GM23338 (cell line): ENCODE results near the gene SLC9A1. TPM values are rescaled to one million over a fixed set of nuclear protein-coding genes. Genes with fewer than 3 reads are reported as not detected.

Source experiments
- ATAC-seq: fragments of 200-7000 bp; cut with Tn5 transposase; 3 replicates; pipeline ENCODE4 v1.9.1; 2020
- DNase-seq: peaks from one replicate; pipeline ENCODE4 v3.0.0-alpha.2; 2015; ENCODE audit warnings: low spot score
- H2AFZ ChIP-seq: fragments of 200-600 bp; sonication (generic); 2 replicates; pipeline ENCODE4 v1.8.0; 2016; ENCODE audit warnings: antibody characterized with exemption, mild to moderate bottlenecking, moderate library complexity
- H3F3A ChIP-seq: fragments of 200-600 bp; sonication (generic); replicated peaks from 2 replicates; pipeline ENCODE4 v1.8.0; 2017; ENCODE audit warnings: antibody characterized with exemption, mixed run types, low read depth
- H3K27ac ChIP-seq: fragments of 200-600 bp; sonication (generic); 2 replicates; pipeline ENCODE4 v1.6.1; 2016; ENCODE audit warnings: low read depth
- H3K27me3 ChIP-seq: fragments of 200-600 bp; sonication (generic); 2 replicates; pipeline ENCODE4 v1.8.0; 2016; ENCODE audit warnings: mild to moderate bottlenecking, mixed run types, moderate library complexity; ENCODE audit not compliant: insufficient read depth
- H3K36me3 ChIP-seq: fragments of 200-600 bp; sonication (generic); 2 replicates; pipeline ENCODE4 v1.8.0; 2016; ENCODE audit warnings: mild to moderate bottlenecking; ENCODE audit not compliant: insufficient read depth
- H3K4me1 ChIP-seq: fragments of 200-600 bp; sonication (generic); 2 replicates; pipeline ENCODE4 v1.8.0; 2016; ENCODE audit warnings: mild to moderate bottlenecking, moderate library complexity; ENCODE audit not compliant: insufficient read depth
- H3K4me2 ChIP-seq: fragments of 200-600 bp; sonication (generic); 2 replicates; pipeline ENCODE4 v1.7.1; 2017; ENCODE audit warnings: mixed run types
- H3K4me3 ChIP-seq: fragments of 200-600 bp; sonication (generic); 2 replicates; pipeline ENCODE4 v1.6.1; 2016; ENCODE audit warnings: mixed run types
- H3K79me2 ChIP-seq: fragments of 200-600 bp; sonication (generic); replicated peaks from 2 replicates; pipeline ENCODE4 v1.8.0; 2017; ENCODE audit warnings: mild to moderate bottlenecking; ENCODE audit not compliant: insufficient read depth
- H3K9me2 ChIP-seq: fragments of 200-600 bp; sonication (generic); 2 replicates; pipeline ENCODE4 v1.8.0; 2017; ENCODE audit not compliant: insufficient read depth
- H4K20me1 ChIP-seq: fragments of 200-600 bp; sonication (generic); replicated peaks from 2 replicates; pipeline ENCODE4 v1.8.0; 2017; ENCODE audit warnings: mild to moderate bottlenecking; ENCODE audit not compliant: insufficient read depth
- H3K27ac Mint-ChIP-seq: 2 replicates; pipeline ENCODE4 v1.8.0; 2020; ENCODE audit warnings: inconsistent platforms, mild to moderate bottlenecking, moderate library complexity, mixed read lengths
- H3K27me3 Mint-ChIP-seq: 3 replicates; pipeline ENCODE4 v1.8.0; 2022; ENCODE audit warnings: low read depth, mild to moderate bottlenecking, moderate library complexity, mixed read lengths, inconsistent platforms; ENCODE audit not compliant: insufficient read depth, poor library complexity
- H3K36me3 Mint-ChIP-seq: 3 replicates; pipeline ENCODE4 v1.8.0; 2021; ENCODE audit warnings: low read depth, mild to moderate bottlenecking, inconsistent platforms, moderate library complexity, mixed read lengths
- H3K4me1 Mint-ChIP-seq: 3 replicates; pipeline ENCODE4 v1.8.0; 2020; ENCODE audit warnings: mild to moderate bottlenecking, inconsistent platforms, mixed read lengths
- H3K4me3 Mint-ChIP-seq: 3 replicates; pipeline ENCODE4 v1.8.0; 2021; ENCODE audit warnings: moderate library complexity, mild to moderate bottlenecking, inconsistent platforms, mixed read lengths
- H3K9me3 Mint-ChIP-seq: 3 replicates; pipeline ENCODE4 v1.8.0; 2020; ENCODE audit warnings: moderate library complexity, mild to moderate bottlenecking, inconsistent platforms, mixed read lengths
- CREB1 ChIP-seq: fragments of 250-450 bp; sonication (Bioruptor Pico); IDR thresholded peaks from 2 replicates; pipeline ENCODE4 v1.5.0; 2020; ENCODE audit warnings: low read depth, mild to moderate bottlenecking, moderate library complexity
- EZH2 ChIP-seq: fragments of 200-600 bp; sonication (generic); IDR thresholded peaks from one replicate; pipeline ENCODE4 v1.8.0; 2017; ENCODE audit warnings: antibody characterized with exemption, mild to moderate bottlenecking, low read depth; ENCODE audit not compliant: unreplicated experiment
- EZH2phosphoT487 ChIP-seq: fragments of 200-600 bp; sonication (generic); IDR thresholded peaks from one replicate; pipeline ENCODE4 v1.8.1; 2018; ENCODE audit warnings: antibody characterized with exemption; ENCODE audit not compliant: unreplicated experiment
- JUNB ChIP-seq: IDR thresholded peaks from one replicate; pipeline ENCODE4 v1.6.1; 2016; ENCODE audit warnings: antibody characterized with exemption; ENCODE audit not compliant: unreplicated experiment
- NANOG ChIP-seq: IDR thresholded peaks from 2 replicates; pipeline ENCODE4 v1.6.1; 2016; ENCODE audit warnings: antibody characterized with exemption, borderline replicate concordance
- POLR2AphosphoS5 ChIP-seq: IDR thresholded peaks from 2 replicates; pipeline ENCODE4 v1.6.1; 2016; ENCODE audit warnings: antibody characterized with exemption, low read depth
- REST ChIP-seq: IDR thresholded peaks from one replicate; pipeline ENCODE4 v1.6.1; 2018; ENCODE audit warnings: antibody characterized with exemption; ENCODE audit not compliant: unreplicated experiment
- STAT1 ChIP-seq: IDR thresholded peaks from one replicate; pipeline ENCODE4 v1.6.1; 2016; ENCODE audit warnings: antibody characterized with exemption; ENCODE audit not compliant: unreplicated experiment
- ZNF114 ChIP-seq: fragments of 250-450 bp; sonication (Bioruptor Pico); IDR thresholded peaks from 2 replicates; pipeline ENCODE4 v1.5.0; 2020; ENCODE audit warnings: mild to moderate bottlenecking, moderate library complexity
- ZNF331 ChIP-seq: fragments of 250-450 bp; sonication (Bioruptor Pico); IDR thresholded peaks from 2 replicates; pipeline ENCODE4 v1.5.0; 2020; ENCODE audit warnings: low read depth, mild to moderate bottlenecking, moderate library complexity
- polyA plus RNA-seq: library from polyadenylated mRNA; unstranded; fragments of >200 nt; fragmentation: Nextera tagmentation; extraction: Ambion mirVana; gene quantifications from 2 replicates; pipeline ENCODE4 v1.2.1, GENCODE V29; 2016
- total RNA-seq: library from RNA; depleted of rRNA; stranded (reverse); fragments of >200 nt; shearing (Covaris generic); gene quantifications from 2 replicates; pipeline ENCODE4 v1.2.3, GENCODE V29; 2014
- TF ChIP-seq, protein P1 (sequence below), 2 experiments: fragments of 200-600 bp in 1 of 2; sonication (generic) in 1 of 2; conservative IDR thresholded peaks; 2 replicates each; pipeline versions ENCODE4 v1.5.1 to v1.6.1; 2016 to 2017; ENCODE audit warnings: antibody characterized with exemption in 2 of 2, low read depth in 2 of 2, mild to moderate bottlenecking in 2 of 2, moderate library complexity in 1 of 2
- TF ChIP-seq, protein P2 (sequence below): IDR thresholded peaks from 2 replicates; pipeline ENCODE4 v1.6.1; 2016; ENCODE audit warnings: antibody characterized with exemption
- TF ChIP-seq, protein P3 (sequence below): fragments of 250-450 bp; sonication (Bioruptor Pico); IDR thresholded peaks from 2 replicates; pipeline ENCODE4 v1.5.0; 2020; ENCODE audit warnings: mild to moderate bottlenecking, moderate library complexity

SLC9A1 gene
- total and polyA plus RNA-seq, 2 experiments from 2014 or later: 10.4 to 22.3 TPM

DNA sequence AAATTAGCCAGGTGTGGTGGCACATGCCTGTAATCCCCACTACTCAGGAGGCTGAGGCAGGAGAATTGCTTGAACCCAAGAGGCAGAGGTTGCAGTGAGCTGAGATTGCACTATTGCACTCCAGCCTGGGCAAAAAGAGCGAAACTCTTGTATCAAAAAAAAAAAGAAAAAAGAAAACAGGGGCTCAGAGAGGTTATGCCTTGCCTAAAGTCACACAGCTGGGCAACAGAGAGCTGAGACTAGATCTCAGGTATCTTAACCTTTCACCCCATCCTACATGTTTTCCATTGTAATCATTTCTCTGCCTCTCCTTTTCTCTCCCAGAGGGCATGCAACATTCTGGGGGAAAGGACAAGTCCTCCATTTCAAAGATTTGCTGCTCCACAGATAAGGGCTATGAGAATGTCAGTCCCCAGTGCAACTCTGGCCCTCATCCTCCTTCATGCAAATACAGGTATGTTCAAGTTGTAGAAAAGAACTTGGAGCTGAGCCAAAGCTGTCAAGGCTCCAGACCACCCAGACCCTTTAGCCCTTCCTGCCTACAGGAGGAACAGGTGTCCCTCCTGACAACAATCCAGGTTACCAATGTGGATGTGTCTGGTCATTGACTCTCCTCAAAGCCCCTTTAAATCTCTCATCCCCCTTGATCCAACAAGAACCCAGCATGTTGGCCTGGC lies 6.9 kb downstream of the SLC9A1 start:
- Histone ChIP-seq H3K4me3 (no peak overlapping the region), H3K79me2 (peaks cover 60% of the 10 kb centered on the region), H3K9me2 (no peaks in the 10 kb centered on the region), H3K36me3 (no peaks in the 10 kb centered on the region), H3K27ac (no peak overlapping the region), H3K4me1 (peaks cover 19% of the 10 kb centered on the region), H2AFZ (no peak overlapping the region), H3K27me3 (no peaks in the 10 kb centered on the region), H3F3A (no peaks in the 10 kb centered on the region), H4K20me1 (peaks cover under 1% of the 10 kb centered on the region; the same call in 1 of the 2 replicates), H3K4me2 (no peak overlapping the region)
- H3K27ac Mint-ChIP-seq: peak overlapping the region; percentile 80
- peaks cover 41% of the 10 kb centered on the region for H3K4me1 Mint-ChIP-seq
- H3K9me3 Mint-ChIP-seq: no peaks in the 10 kb centered on the region
- H3K36me3 Mint-ChIP-seq: no peaks in the 10 kb centered on the region; the same call in 1 of the 3 replicates
- DNase-seq: no peak
- no peak overlapping the region for H3K4me3 Mint-ChIP-seq
- no peak for TF ChIP-seq REST
- TF ChIP-seq CREB1 (CRISPR knock-in tag): no peak
- TF ChIP-seq EZH2: no peak
- no peak for TF ChIP-seq POLR2AphosphoS5
- TF ChIP-seq, protein P1, sequence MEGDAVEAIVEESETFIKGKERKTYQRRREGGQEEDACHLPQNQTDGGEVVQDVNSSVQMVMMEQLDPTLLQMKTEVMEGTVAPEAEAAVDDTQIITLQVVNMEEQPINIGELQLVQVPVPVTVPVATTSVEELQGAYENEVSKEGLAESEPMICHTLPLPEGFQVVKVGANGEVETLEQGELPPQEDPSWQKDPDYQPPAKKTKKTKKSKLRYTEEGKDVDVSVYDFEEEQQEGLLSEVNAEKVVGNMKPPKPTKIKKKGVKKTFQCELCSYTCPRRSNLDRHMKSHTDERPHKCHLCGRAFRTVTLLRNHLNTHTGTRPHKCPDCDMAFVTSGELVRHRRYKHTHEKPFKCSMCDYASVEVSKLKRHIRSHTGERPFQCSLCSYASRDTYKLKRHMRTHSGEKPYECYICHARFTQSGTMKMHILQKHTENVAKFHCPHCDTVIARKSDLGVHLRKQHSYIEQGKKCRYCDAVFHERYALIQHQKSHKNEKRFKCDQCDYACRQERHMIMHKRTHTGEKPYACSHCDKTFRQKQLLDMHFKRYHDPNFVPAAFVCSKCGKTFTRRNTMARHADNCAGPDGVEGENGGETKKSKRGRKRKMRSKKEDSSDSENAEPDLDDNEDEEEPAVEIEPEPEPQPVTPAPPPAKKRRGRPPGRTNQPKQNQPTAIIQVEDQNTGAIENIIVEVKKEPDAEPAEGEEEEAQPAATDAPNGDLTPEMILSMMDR (conservative IDR thresholded peaks at IDR 0.05; ENCODE audit: low read depth in 2 of 2): no peak
- TF ChIP-seq, protein P2, sequence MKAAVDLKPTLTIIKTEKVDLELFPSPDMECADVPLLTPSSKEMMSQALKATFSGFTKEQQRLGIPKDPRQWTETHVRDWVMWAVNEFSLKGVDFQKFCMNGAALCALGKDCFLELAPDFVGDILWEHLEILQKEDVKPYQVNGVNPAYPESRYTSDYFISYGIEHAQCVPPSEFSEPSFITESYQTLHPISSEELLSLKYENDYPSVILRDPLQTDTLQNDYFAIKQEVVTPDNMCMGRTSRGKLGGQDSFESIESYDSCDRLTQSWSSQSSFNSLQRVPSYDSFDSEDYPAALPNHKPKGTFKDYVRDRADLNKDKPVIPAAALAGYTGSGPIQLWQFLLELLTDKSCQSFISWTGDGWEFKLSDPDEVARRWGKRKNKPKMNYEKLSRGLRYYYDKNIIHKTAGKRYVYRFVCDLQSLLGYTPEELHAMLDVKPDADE: no peak
- no peak for TF ChIP-seq STAT1
- TF ChIP-seq ZNF114 (CRISPR knock-in tag): no peak
- TF ChIP-seq, protein P3, sequence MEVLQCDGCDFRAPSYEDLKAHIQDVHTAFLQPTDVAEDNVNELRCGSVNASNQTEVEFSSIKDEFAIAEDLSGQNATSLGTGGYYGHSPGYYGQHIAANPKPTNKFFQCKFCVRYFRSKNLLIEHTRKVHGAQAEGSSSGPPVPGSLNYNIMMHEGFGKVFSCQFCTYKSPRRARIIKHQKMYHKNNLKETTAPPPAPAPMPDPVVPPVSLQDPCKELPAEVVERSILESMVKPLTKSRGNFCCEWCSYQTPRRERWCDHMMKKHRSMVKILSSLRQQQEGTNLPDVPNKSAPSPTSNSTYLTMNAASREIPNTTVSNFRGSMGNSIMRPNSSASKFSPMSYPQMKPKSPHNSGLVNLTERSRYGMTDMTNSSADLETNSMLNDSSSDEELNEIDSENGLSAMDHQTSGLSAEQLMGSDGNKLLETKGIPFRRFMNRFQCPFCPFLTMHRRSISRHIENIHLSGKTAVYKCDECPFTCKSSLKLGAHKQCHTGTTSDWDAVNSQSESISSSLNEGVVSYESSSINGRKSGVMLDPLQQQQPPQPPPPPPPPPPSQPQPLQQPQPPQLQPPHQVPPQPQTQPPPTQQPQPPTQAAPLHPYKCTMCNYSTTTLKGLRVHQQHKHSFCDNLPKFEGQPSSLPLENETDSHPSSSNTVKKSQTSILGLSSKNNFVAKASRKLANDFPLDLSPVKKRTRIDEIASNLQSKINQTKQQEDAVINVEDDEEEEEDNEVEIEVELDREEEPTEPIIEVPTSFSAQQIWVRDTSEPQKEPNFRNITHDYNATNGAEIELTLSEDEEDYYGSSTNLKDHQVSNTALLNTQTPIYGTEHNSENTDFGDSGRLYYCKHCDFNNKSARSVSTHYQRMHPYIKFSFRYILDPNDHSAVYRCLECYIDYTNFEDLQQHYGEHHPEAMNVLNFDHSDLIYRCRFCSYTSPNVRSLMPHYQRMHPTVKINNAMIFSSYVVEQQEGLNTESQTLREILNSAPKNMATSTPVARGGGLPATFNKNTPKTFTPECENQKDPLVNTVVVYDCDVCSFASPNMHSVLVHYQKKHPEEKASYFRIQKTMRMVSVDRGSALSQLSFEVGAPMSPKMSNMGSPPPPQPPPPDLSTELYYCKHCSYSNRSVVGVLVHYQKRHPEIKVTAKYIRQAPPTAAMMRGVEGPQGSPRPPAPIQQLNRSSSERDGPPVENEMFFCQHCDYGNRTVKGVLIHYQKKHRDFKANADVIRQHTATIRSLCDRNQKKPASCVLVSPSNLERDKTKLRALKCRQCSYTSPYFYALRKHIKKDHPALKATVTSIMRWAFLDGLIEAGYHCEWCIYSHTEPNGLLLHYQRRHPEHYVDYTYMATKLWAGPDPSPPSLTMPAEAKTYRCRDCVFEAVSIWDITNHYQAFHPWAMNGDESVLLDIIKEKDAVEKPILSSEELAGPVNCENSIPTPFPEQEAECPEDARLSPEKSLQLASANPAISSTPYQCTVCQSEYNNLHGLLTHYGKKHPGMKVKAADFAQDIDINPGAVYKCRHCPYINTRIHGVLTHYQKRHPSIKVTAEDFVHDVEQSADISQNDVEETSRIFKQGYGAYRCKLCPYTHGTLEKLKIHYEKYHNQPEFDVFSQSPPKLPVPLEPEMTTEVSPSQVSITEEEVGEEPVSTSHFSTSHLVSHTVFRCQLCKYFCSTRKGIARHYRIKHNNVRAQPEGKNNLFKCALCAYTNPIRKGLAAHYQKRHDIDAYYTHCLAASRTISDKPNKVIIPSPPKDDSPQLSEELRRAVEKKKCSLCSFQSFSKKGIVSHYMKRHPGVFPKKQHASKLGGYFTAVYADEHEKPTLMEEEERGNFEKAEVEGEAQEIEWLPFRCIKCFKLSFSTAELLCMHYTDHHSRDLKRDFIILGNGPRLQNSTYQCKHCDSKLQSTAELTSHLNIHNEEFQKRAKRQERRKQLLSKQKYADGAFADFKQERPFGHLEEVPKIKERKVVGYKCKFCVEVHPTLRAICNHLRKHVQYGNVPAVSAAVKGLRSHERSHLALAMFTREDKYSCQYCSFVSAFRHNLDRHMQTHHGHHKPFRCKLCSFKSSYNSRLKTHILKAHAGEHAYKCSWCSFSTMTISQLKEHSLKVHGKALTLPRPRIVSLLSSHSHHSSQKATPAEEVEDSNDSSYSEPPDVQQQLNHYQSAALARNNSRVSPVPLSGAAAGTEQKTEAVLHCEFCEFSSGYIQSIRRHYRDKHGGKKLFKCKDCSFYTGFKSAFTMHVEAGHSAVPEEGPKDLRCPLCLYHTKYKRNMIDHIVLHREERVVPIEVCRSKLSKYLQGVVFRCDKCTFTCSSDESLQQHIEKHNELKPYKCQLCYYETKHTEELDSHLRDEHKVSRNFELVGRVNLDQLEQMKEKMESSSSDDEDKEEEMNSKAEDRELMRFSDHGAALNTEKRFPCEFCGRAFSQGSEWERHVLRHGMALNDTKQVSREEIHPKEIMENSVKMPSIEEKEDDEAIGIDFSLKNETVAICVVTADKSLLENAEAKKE (CRISPR knock-in tag): no peak
- TF ChIP-seq EZH2phosphoT487: no peak
- no peak for TF ChIP-seq NANOG
- TF ChIP-seq JUNB: no peak
- no peak for TF ChIP-seq ZNF331 (CRISPR knock-in tag)
- ATAC-seq: no peak
- H3K27me3 Mint-ChIP-seq: peaks cover 2% of the 10 kb centered on the region
